GM23338 (cell line): ENCODE results near the gene POLDIP2. TPM values are rescaled to one million over a fixed set of nuclear protein-coding genes. Genes with fewer than 3 reads are reported as not detected.

Experiments
- ATAC-seq: fragments of 200-7000 bp; cut with Tn5 transposase; 3 replicates; pipeline ENCODE4 v1.9.1; 2020
- DNase-seq: peaks from one replicate; pipeline ENCODE4 v3.0.0-alpha.2; 2015; ENCODE audit warnings: low spot score
- H2AFZ ChIP-seq: fragments of 200-600 bp; sonication (generic); 2 replicates; pipeline ENCODE4 v1.8.0; 2016; ENCODE audit warnings: antibody characterized with exemption, mild to moderate bottlenecking, moderate library complexity
- H3F3A ChIP-seq: fragments of 200-600 bp; sonication (generic); replicated peaks from 2 replicates; pipeline ENCODE4 v1.8.0; 2017; ENCODE audit warnings: antibody characterized with exemption, mixed run types, low read depth
- H3K27ac ChIP-seq: fragments of 200-600 bp; sonication (generic); 2 replicates; pipeline ENCODE4 v1.6.1; 2016; ENCODE audit warnings: low read depth
- H3K27me3 ChIP-seq: fragments of 200-600 bp; sonication (generic); 2 replicates; pipeline ENCODE4 v1.8.0; 2016; ENCODE audit warnings: mild to moderate bottlenecking, mixed run types, moderate library complexity; ENCODE audit not compliant: insufficient read depth
- H3K36me3 ChIP-seq: fragments of 200-600 bp; sonication (generic); 2 replicates; pipeline ENCODE4 v1.8.0; 2016; ENCODE audit warnings: mild to moderate bottlenecking; ENCODE audit not compliant: insufficient read depth
- H3K4me1 ChIP-seq: fragments of 200-600 bp; sonication (generic); 2 replicates; pipeline ENCODE4 v1.8.0; 2016; ENCODE audit warnings: mild to moderate bottlenecking, moderate library complexity; ENCODE audit not compliant: insufficient read depth
- H3K4me2 ChIP-seq: fragments of 200-600 bp; sonication (generic); 2 replicates; pipeline ENCODE4 v1.7.1; 2017; ENCODE audit warnings: mixed run types
- H3K4me3 ChIP-seq: fragments of 200-600 bp; sonication (generic); 2 replicates; pipeline ENCODE4 v1.6.1; 2016; ENCODE audit warnings: mixed run types
- H3K79me2 ChIP-seq: fragments of 200-600 bp; sonication (generic); replicated peaks from 2 replicates; pipeline ENCODE4 v1.8.0; 2017; ENCODE audit warnings: mild to moderate bottlenecking; ENCODE audit not compliant: insufficient read depth
- H3K9me2 ChIP-seq: fragments of 200-600 bp; sonication (generic); 2 replicates; pipeline ENCODE4 v1.8.0; 2017; ENCODE audit not compliant: insufficient read depth
- H4K20me1 ChIP-seq: fragments of 200-600 bp; sonication (generic); replicated peaks from 2 replicates; pipeline ENCODE4 v1.8.0; 2017; ENCODE audit warnings: mild to moderate bottlenecking; ENCODE audit not compliant: insufficient read depth
- H3K27ac Mint-ChIP-seq: 2 replicates; pipeline ENCODE4 v1.8.0; 2020; ENCODE audit warnings: inconsistent platforms, mild to moderate bottlenecking, moderate library complexity, mixed read lengths
- H3K27me3 Mint-ChIP-seq: 3 replicates; pipeline ENCODE4 v1.8.0; 2022; ENCODE audit warnings: low read depth, mild to moderate bottlenecking, moderate library complexity, mixed read lengths, inconsistent platforms; ENCODE audit not compliant: insufficient read depth, poor library complexity
- H3K36me3 Mint-ChIP-seq: 3 replicates; pipeline ENCODE4 v1.8.0; 2021; ENCODE audit warnings: low read depth, mild to moderate bottlenecking, inconsistent platforms, moderate library complexity, mixed read lengths
- H3K4me1 Mint-ChIP-seq: 3 replicates; pipeline ENCODE4 v1.8.0; 2020; ENCODE audit warnings: mild to moderate bottlenecking, inconsistent platforms, mixed read lengths
- H3K4me3 Mint-ChIP-seq: 3 replicates; pipeline ENCODE4 v1.8.0; 2021; ENCODE audit warnings: moderate library complexity, mild to moderate bottlenecking, inconsistent platforms, mixed read lengths
- H3K9me3 Mint-ChIP-seq: 3 replicates; pipeline ENCODE4 v1.8.0; 2020; ENCODE audit warnings: moderate library complexity, mild to moderate bottlenecking, inconsistent platforms, mixed read lengths
- CREB1 ChIP-seq: fragments of 250-450 bp; sonication (Bioruptor Pico); IDR thresholded peaks from 2 replicates; pipeline ENCODE4 v1.5.0; 2020; ENCODE audit warnings: low read depth, mild to moderate bottlenecking, moderate library complexity
- EZH2phosphoT487 ChIP-seq: fragments of 200-600 bp; sonication (generic); IDR thresholded peaks from one replicate; pipeline ENCODE4 v1.8.1; 2018; ENCODE audit warnings: antibody characterized with exemption; ENCODE audit not compliant: unreplicated experiment
- NANOG ChIP-seq: IDR thresholded peaks from 2 replicates; pipeline ENCODE4 v1.6.1; 2016; ENCODE audit warnings: antibody characterized with exemption, borderline replicate concordance
- POLR2AphosphoS5 ChIP-seq: IDR thresholded peaks from 2 replicates; pipeline ENCODE4 v1.6.1; 2016; ENCODE audit warnings: antibody characterized with exemption, low read depth
- ZNF114 ChIP-seq: fragments of 250-450 bp; sonication (Bioruptor Pico); IDR thresholded peaks from 2 replicates; pipeline ENCODE4 v1.5.0; 2020; ENCODE audit warnings: mild to moderate bottlenecking, moderate library complexity
- ZNF331 ChIP-seq: fragments of 250-450 bp; sonication (Bioruptor Pico); IDR thresholded peaks from 2 replicates; pipeline ENCODE4 v1.5.0; 2020; ENCODE audit warnings: low read depth, mild to moderate bottlenecking, moderate library complexity
- polyA plus RNA-seq: library from polyadenylated mRNA; unstranded; fragments of >200 nt; fragmentation: Nextera tagmentation; extraction: Ambion mirVana; gene quantifications from 2 replicates; pipeline ENCODE4 v1.2.1, GENCODE V29; 2016
- total RNA-seq: library from RNA; depleted of rRNA; stranded (reverse); fragments of >200 nt; shearing (Covaris generic); gene quantifications from 2 replicates; pipeline ENCODE4 v1.2.3, GENCODE V29; 2014
- TF ChIP-seq, protein P1 (sequence below): IDR thresholded peaks from one replicate; pipeline ENCODE4 v1.6.1; 2018; ENCODE audit warnings: antibody characterized with exemption; ENCODE audit not compliant: unreplicated experiment
- TF ChIP-seq, protein P2 (sequence below), 2 experiments: fragments of 200-600 bp in 1 of 2; sonication (generic) in 1 of 2; conservative IDR thresholded peaks; 2 replicates each; pipeline versions ENCODE4 v1.5.1 to v1.6.1; 2016 to 2017; ENCODE audit warnings: antibody characterized with exemption in 2 of 2, low read depth in 2 of 2, mild to moderate bottlenecking in 2 of 2, moderate library complexity in 1 of 2
- TF ChIP-seq, protein P3 (sequence below): IDR thresholded peaks from 2 replicates; pipeline ENCODE4 v1.6.1; 2016; ENCODE audit warnings: antibody characterized with exemption

Gene POLDIP2
- total and polyA plus RNA-seq, 2 experiments from 2014 or later, result 45.7 to 77.1 TPM

DNA sequence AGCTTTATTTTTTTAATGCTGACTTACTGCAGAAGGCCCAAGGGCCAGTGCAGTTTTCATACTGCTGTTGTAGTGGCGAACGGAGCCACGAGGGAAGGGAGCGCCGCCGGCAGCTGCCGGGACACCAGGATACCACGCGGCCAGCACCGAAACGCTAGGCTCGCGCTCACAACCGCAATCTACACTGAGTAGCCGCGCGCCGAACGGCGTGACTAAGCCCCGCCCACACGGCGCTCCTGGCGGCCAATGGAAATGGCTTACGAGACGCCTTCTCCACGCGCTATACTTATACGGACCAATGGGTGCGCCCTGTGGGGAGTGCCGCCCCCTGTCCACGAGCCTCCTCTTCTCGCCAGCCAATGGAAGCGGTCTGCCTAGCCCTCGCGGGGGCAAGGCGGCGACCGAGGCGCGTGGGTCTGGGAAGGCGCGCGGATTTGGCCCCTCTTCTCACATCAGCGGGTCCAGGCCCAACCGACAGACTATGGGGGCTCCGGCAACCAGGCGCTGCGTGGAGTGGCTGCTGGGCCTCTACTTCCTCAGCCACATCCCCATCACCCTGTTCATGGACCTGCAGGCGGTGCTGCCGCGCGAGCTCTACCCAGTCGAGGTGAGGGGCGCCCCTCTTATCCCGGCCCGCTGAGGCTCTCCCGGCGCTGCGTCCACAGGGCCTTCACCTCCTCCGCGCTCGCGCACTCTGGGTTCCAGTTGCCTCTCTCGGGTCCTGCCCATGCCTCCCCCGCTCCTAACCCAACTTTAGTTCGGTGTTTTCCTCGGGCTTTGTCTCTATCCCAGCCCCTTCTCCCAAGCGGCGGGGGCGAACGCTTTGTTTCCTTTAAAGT lies 38.3 kb downstream of the POLDIP2 start, which contains the start of gene TMEM97:
TMEM97 (plus strand) TSS at position 442 of the 839 bp plus-strand sequence; CDS start at position 482, 40 bp downstream.
- Histone ChIP-seq H3F3A (peaks cover 5% of the 10 kb centered on the region; the same call in 1 of the 2 replicates), H3K27me3 (no peaks in the 10 kb centered on the region), H4K20me1 (peaks cover 39% of the 10 kb centered on the region), H3K4me2 (peak within 1 kb of the TSS; percentile 94), H3K79me2 (peaks cover 49% of the 10 kb centered on the region), H3K9me2 (no peaks in the 10 kb centered on the region), H3K4me3 (peak within 1 kb of the TSS; percentile 80), H3K27ac (peak within 1 kb of the TSS; percentile 70), H3K36me3 (no peaks in the 10 kb centered on the region), H3K4me1 (peaks cover 43% of the 10 kb centered on the region), H2AFZ (peak within 1 kb of the TSS; percentile 61)
- Mint-ChIP-seq H3K4me3 (peak within 1 kb of the TSS; percentile 83), H3K4me1 (peaks cover 47% of the 10 kb centered on the region), H3K27me3 (peaks cover 19% of the 10 kb centered on the region), H3K36me3 (peaks cover 29% of the 10 kb centered on the region), H3K27ac (peak within 1 kb of the TSS; percentile 95), H3K9me3 (no peaks in the 10 kb centered on the region; the same call in 2 of the 3 replicates)
- ATAC-seq, result peak; percentile 90
- DNase-seq, result peak; percentile 98
- TF ChIP-seq NANOG, result no peak
- TF ChIP-seq ZNF114 (CRISPR knock-in tag), result no peak
- TF ChIP-seq, protein P1, sequence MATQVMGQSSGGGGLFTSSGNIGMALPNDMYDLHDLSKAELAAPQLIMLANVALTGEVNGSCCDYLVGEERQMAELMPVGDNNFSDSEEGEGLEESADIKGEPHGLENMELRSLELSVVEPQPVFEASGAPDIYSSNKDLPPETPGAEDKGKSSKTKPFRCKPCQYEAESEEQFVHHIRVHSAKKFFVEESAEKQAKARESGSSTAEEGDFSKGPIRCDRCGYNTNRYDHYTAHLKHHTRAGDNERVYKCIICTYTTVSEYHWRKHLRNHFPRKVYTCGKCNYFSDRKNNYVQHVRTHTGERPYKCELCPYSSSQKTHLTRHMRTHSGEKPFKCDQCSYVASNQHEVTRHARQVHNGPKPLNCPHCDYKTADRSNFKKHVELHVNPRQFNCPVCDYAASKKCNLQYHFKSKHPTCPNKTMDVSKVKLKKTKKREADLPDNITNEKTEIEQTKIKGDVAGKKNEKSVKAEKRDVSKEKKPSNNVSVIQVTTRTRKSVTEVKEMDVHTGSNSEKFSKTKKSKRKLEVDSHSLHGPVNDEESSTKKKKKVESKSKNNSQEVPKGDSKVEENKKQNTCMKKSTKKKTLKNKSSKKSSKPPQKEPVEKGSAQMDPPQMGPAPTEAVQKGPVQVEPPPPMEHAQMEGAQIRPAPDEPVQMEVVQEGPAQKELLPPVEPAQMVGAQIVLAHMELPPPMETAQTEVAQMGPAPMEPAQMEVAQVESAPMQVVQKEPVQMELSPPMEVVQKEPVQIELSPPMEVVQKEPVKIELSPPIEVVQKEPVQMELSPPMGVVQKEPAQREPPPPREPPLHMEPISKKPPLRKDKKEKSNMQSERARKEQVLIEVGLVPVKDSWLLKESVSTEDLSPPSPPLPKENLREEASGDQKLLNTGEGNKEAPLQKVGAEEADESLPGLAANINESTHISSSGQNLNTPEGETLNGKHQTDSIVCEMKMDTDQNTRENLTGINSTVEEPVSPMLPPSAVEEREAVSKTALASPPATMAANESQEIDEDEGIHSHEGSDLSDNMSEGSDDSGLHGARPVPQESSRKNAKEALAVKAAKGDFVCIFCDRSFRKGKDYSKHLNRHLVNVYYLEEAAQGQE, result peak; percentile 25
- TF ChIP-seq POLR2AphosphoS5, result peak; percentile 89
- TF ChIP-seq ZNF331 (CRISPR knock-in tag), result no peak
- peak; percentile 59 for TF ChIP-seq CREB1

DNA sequence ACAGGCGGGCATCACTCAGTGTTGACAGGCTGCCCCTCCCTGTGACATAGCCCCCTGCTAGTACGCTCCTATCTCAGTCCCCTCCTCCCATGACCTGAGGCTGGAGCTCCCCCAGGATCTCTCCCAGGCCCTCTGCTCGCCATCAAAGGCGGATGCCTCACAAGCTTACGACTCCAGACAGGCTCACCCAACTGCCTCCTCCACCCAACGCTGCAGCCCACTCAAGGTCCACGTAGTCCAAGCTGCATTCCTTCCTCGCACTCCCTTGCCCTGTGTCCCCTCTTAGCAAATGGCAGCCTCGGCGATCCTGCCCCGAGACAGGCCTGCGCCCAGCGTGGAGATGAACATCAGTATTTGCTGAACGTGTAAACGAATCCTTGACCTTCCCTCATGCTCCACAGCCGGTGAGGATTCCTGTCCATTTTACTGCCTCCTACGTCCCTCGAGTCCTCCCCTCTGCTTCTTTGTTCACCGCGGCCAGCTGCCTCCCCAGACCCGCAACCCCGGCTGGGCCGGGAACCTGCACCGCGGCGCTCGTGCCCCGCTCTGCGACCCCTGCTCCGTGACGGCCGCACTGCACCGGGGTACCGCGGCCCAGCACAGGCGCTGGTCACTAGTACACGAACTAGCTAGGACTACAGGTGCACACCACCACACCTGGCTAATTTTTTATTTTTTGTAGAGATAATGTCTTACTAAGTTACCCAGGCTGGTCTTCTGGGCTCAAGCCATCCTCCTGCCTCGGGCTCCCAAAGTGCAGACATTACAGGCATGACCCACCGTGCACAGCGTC lies 39.2 kb downstream of the POLDIP2 start:
- Mint-ChIP-seq H3K27ac (peak overlapping the region; percentile 59), H3K27me3 (peaks cover 19% of the 10 kb centered on the region), H3K36me3 (peaks cover 28% of the 10 kb centered on the region), H3K9me3 (no peaks in the 10 kb centered on the region; the same call in 2 of the 3 replicates), H3K4me3 (peak overlapping the region; percentile 83), H3K4me1 (peaks cover 46% of the 10 kb centered on the region)
- no peaks in the 10 kb centered on the region for H3K9me2 ChIP-seq
- H3K27ac ChIP-seq, result no peak overlapping the region
- peak overlapping the region; percentile 19 for H2AFZ ChIP-seq
- DNase-seq (peak; percentile 50), ATAC-seq (peak; percentile 45)
- H3K4me2 ChIP-seq, result peak overlapping the region; percentile 94
- peaks cover 37% of the 10 kb centered on the region for H3K4me1 ChIP-seq
- peaks cover 41% of the 10 kb centered on the region for H3K79me2 ChIP-seq
- H3F3A ChIP-seq, result peaks cover 5% of the 10 kb centered on the region; the same call in 1 of the 2 replicates
- H3K4me3 ChIP-seq, result peak overlapping the region; percentile 80
- no peaks in the 10 kb centered on the region for H3K27me3 ChIP-seq
- peaks cover 31% of the 10 kb centered on the region for H4K20me1 ChIP-seq
- H3K36me3 ChIP-seq, result no peaks in the 10 kb centered on the region
- TF ChIP-seq, protein P2, sequence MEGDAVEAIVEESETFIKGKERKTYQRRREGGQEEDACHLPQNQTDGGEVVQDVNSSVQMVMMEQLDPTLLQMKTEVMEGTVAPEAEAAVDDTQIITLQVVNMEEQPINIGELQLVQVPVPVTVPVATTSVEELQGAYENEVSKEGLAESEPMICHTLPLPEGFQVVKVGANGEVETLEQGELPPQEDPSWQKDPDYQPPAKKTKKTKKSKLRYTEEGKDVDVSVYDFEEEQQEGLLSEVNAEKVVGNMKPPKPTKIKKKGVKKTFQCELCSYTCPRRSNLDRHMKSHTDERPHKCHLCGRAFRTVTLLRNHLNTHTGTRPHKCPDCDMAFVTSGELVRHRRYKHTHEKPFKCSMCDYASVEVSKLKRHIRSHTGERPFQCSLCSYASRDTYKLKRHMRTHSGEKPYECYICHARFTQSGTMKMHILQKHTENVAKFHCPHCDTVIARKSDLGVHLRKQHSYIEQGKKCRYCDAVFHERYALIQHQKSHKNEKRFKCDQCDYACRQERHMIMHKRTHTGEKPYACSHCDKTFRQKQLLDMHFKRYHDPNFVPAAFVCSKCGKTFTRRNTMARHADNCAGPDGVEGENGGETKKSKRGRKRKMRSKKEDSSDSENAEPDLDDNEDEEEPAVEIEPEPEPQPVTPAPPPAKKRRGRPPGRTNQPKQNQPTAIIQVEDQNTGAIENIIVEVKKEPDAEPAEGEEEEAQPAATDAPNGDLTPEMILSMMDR (conservative IDR thresholded peaks at IDR 0.05; ENCODE audit: low read depth in 2 of 2), result no peak
- TF ChIP-seq ZNF331 (CRISPR knock-in tag) (no peak), EZH2phosphoT487 (no peak)
- TF ChIP-seq, protein P3, sequence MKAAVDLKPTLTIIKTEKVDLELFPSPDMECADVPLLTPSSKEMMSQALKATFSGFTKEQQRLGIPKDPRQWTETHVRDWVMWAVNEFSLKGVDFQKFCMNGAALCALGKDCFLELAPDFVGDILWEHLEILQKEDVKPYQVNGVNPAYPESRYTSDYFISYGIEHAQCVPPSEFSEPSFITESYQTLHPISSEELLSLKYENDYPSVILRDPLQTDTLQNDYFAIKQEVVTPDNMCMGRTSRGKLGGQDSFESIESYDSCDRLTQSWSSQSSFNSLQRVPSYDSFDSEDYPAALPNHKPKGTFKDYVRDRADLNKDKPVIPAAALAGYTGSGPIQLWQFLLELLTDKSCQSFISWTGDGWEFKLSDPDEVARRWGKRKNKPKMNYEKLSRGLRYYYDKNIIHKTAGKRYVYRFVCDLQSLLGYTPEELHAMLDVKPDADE, result no peak
